NCI-H2029 treated with DMSO at 0.1 percent for 48 hours (cell line): ENCODE results near the gene ZNF786.
"Not testable (repeated sequence)": the region's sequence is repeated elsewhere in the genome, so short reads cannot be mapped to it uniquely, and the experiment has no call there.

Source experiments
- DNase-seq: peaks from one replicate; lab custom pipeline; 2025; lab: John Stamatoyannopoulos, UW

The ZNF786 gene

GRCh38 chr7:149077594-149077993, 12.9 kb downstream of the ZNF786 start:
- no peak for DNase-seq

- no peak for DNase-seq
These were observed 15.2 kb downstream of the ZNF786 start for GRCh38 chr7:149075286-149075685.

- no peak for DNase-seq
These were observed 16.2 kb downstream of the ZNF786 start for GRCh38 chr7:149074116-149074885.

- DNase-seq, result no peak
These were observed 18.1 kb downstream of the ZNF786 start for GRCh38 chr7:149072438-149072775.

DNA sequence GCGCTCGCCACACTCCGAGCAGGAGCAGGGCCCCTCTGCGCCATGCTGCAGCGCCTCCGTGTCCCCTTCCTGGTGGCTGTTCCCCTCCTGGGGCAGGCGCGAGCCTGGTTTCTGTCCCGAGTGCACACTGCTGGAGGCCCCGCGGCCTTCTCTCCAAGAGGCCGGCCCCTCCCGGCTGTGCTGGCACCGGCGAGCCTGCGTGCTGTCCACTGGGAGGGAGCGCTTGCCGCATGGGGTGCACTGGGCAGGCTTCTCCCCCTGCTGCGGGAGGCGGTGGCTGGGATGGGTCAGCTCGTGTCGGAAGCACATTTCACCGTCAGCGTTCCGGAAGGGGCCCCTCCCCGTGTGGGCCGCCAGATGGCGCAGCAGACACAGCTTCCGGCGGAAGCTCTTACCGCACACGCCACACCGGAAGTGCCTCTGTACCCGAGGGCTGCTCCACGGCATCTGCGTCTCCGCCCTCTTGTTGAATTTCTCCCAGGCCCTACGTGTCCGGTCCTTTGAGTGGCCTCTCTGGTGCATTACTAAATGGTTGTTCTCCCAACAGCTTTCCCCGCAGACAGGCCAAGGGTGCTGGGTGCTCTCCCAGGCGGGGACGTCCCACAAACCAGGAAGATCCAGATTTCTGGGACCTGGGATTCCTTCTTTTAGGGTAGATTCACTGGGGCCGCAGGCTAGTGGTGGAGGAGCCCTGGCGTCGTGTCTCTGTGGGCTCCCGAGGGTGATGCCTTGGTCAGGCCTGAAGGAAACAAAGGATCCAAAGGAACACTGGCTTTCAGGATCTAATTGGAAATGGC, 18.7 kb downstream of the ZNF786 start:
- DNase-seq, result no peak

GRCh38 chr7:149071182-149071635, 19.3 kb downstream of the ZNF786 start:
- no peak for DNase-seq

DNA sequence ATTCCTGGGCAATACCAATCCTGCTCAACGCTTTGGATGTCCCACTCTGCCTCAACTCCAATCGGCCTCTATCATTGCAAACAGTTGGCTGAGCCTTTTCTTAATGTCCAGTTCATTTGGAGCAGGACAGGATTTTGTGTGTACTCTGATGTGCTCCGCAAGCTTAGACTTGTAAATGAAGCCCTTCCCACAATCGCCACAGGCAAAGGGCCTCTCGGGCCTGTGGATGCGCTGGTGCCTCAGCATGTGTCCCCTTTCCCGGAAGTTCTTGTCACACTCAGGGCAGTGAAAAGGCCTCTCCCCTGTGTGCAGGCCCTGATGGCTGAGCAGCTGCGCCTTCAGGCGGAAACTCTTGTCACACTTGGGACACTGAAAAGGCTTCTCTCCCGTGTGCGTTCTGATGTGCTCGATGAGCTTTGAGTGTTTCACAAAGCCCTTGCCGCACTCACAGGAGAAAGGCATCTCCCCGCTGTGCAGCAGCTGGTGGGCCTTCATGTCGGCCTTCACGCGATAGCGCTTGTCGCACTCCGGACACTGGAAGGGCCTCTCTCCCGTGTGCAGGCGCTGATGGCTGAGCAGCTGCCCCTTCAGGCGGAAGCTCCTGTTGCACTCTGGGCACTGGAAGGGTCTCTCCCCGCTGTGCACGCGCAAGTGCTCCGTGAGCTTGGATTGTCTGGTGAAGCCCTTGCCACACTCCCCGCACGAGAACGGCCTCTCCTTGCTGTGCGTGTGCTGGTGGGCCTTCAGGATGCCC, 20.0 kb downstream of the ZNF786 start:
- no peak for DNase-seq

- no peak for DNase-seq
These were observed 22.6 kb downstream of the ZNF786 start for GRCh38 chr7:149067869-149068268.

GRCh38 chr7:149063476-149063875, 27.0 kb downstream of the ZNF786 start:
- DNase-seq, result no peak

DNA sequence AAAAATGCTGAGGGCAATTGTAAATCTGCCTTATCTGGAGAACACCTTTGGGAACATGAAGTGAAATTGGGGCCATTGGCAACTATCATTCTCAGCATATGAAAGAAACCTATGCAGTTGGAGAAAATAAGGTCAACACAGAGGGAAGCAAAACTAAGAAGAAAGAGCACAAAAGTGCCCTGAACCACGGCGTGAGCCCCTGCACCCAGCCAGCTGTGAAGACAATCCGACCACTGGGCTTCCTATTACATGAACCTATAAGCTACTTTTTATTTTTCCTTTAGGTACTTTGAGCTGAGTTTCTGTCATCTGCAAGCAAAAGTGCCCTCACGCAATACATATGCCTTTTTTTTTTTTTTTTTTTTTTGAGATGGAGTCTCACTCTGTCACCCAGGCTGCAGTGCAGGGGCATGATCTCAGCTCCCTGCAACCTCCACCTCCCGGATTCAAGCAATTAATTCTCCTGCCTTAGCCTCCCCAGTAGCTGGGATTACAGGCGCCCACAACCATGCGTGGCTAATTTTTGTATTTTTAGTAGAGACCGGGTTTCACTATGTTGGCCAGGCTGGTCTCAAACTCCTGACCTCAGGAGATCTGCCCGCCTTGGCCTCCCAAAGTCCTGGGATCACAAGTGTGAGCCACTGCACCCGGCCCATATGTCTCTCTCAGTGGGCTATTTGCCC, 28.2 kb downstream of the ZNF786 start:
- DNase-seq, result not testable (repeated sequence)

- DNase-seq, result no peak
These were observed 30.4 kb downstream of the ZNF786 start for GRCh38 chr7:149060156-149060555.

- DNase-seq, result no peak
These were observed 36.6 kb downstream of the ZNF786 start for GRCh38 chr7:149053885-149054284.

DNA sequence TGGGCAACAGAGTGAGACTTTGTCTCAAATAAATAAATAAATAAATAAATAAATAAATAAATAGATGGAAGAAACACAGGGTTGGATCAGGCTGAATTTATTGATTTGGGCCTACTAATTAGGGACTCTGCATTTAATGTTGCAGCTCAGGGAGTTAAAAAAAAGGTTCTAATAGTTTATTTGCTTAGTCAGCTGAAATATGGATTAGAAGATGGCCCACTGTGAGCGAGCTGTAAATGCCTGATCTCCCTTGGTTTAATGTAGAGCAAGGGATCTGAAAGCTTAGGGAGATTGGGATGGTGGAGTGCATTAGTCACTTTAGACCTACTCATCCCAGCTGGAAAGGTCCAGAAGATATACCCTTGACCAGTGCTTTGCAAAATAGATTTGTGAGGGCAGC, 37.1 kb downstream of the ZNF786 start:
- no peak for DNase-seq

DNA sequence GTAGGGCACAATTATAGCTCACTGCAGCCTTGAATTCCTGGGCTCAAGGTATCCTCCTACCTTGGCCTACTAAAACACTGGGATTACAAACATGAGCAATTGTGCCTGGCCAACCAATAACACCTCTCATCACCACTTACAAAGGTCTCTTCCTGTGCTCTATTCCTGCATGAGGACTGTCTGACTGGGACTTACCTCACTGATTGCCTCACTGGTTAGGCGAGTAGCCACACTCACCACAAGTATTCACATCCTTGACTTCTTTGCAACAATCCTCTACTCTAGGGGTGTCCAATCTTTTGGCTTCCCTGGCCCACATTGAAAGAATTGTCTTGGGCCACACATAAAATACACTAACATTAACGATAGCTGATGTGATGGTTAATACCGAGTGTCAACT, 39.6 kb downstream of the ZNF786 start:
- no peak for DNase-seq

DNA sequence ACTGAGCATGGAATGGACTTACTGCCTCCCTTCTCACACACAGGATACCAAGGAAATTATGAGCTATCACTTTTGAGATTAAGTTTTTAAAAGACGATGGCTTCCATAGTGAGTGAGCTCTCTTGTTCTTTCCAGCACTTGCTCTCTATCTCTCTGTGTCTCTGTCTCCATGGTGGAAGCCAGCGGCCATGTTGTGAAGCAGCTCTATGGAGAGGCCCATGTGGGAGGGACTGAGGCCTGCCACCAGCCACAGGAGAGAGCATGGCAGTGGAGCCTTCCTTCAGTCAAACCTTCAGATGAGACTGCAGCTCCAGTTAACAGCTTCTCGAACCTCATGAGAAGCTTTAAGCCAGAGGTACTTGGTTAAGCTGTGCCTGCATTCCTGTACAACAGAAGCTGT, 41.7 kb downstream of the ZNF786 start:
- no peak for DNase-seq

GRCh38 chr7:149046416-149046815, 44.1 kb downstream of the ZNF786 start:
- no peak for DNase-seq

DNA sequence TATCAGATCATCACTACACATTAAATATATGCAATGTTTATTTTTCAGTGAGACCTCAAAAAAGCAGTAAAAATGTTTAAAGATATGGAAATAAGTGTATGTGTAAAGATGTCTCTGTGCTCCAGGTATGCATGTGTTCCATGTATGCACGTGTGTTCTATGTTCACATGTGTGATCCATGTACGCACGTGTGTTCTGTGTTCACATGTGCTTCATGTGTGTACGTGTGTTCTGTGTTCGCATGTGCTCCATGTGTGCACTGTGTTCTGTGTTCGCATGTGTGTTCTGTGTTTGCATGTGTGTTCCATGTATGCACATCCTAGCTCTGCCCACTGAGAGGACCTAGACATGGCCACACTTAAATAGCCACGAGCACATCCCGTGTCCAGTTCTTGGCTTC, 46.6 kb downstream of the ZNF786 start:
- DNase-seq, result no peak

DNA sequence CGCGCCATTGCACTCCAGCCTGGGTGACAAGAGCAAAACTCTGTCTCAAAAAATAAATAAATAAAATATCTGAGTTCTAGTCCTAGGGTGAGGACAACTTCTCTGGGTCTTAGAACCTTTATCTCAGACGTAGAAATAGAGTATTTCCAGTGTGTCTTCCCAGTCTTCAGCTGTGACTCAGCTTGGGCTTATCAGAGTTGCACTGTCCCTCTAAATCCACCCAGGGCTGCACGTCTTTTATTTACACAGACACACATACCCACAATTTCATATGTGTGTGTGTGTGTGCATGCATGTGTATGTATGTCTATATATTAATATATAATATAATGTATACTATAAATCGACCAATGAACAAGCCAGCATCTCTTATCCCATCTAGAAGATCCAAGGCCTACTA, 49.2 kb downstream of the ZNF786 start:
- DNase-seq, result no peak

DNA sequence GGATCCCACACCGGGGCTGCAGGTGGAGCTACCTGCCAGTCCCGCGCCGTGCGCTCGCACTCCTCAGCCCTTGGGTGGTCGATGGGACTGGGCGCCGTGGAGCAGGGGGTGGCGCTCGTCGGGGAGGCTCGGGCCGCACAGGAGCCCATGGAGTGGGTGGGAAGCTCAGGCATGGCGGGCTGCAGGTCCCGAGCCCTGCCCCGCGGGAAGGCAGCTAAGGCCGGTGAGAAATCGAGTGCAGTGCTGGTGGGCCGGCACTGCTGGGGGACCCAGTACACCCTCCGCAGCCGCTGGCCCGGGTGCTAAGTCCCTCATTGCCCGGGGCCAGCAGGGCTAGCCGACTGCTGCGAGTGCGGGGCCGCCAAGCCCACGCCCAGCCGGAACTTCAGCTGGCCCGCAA, 51.9 kb downstream of the ZNF786 start:
- not testable (repeated sequence) for DNase-seq

DNA sequence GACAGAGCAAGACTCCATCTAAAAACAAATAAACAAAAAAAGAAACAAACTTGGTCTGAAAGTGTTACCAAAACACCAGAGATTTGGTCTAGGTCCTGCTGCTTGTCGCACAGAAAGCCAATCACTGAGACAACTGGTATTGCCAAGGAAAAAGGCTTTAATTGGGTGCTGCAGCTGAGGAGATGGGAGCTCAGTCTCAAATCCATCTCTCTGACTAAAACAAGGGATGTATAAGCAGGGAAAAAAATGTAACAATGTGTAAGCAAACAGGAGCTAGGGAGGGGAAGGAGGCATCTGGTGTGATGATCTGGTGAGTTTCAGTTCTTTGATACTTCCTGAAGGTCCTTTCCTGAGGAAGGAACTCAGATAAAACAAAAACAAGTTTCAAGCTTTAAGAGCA, 53.8 kb downstream of the ZNF786 start:
- no peak for DNase-seq

- DNase-seq, result no peak
These were observed 59.1 kb downstream of the ZNF786 start for GRCh38 chr7:149031353-149031910.

DNA sequence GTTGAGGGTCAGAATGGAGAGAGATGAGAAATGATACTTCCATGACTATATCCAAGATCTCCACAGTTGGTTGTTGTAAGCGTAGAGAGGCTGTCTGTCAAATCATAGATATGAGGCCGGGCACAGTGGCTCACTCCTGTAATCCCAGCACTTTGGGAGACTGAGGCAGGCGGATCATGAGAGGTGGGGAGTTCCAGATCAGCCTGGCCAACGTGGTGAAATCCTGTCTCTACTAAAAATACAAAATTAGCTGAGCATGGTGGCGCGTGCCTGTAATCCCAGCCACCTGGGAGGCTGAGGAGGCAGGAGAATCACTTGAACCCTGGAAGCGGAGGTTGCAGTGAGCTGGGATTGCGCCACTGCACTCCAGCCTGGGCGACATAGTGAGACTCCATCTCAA, 60.1 kb downstream of the ZNF786 start:
- DNase-seq, result not testable (repeated sequence)
